Lower lobe of right lung (tissue), 2 donors: ENCODE results near the gene IFNGR1. TPM values are rescaled to one million over a fixed set of nuclear protein-coding genes. Genes with fewer than 3 reads are reported as not detected.
A peak's percentile ranks its signal among the peaks of the same experiment; 100 is the strongest.

Source experiments
- ATAC-seq, 2 donors: fragments of 200-7000 bp; cut with Tn5 transposase; one replicate each; pipeline ENCODE4 v1.9.1; 2020 to 2022; ENCODE audit warnings: mild to moderate bottlenecking in 2 of 2, moderate library complexity in 2 of 2
- DNase-seq: peaks from one replicate; pipeline ENCODE4 v3.0.0-alpha.2; 2020
- H3K27ac ChIP-seq: fragments of 200-600 bp; one replicate; pipeline ENCODE4 v1.8.0; 2022
- H3K27me3 ChIP-seq: fragments of 200-600 bp; one replicate; pipeline ENCODE4 v1.8.0; 2022; ENCODE audit warnings: low read depth
- H3K36me3 ChIP-seq: fragments of 200-600 bp; one replicate; pipeline ENCODE4 v1.8.0; 2022; ENCODE audit warnings: mild to moderate bottlenecking
- H3K4me1 ChIP-seq: fragments of 200-600 bp; one replicate; pipeline ENCODE4 v1.8.0; 2022
- H3K4me3 ChIP-seq: fragments of 200-600 bp; one replicate; pipeline ENCODE4 v1.8.0; 2022; ENCODE audit warnings: mild to moderate bottlenecking
- H3K9me3 ChIP-seq: fragments of 200-600 bp; one replicate; pipeline ENCODE4 v1.8.0; 2022
- CTCF ChIP-seq: fragments of 200-600 bp; IDR thresholded peaks from one replicate; pipeline ENCODE4 v1.8.0; 2022; ENCODE audit warnings: antibody characterized with exemption, mild to moderate bottlenecking
- intact Hi-C: fragments of 100-400 bp; cut with DNase I; formaldehyde crosslinking; loops from one replicate; pipeline ENCODE4 v1.11.0; 2022
- total RNA-seq: library from RNA; stranded (reverse); fragmentation: NEBNext Ultra II Directional; extraction: Animal tissue kit (Norgen Biotek cat#: 25700); gene quantifications from one replicate; pipeline ENCODE4 v1.2.1, GENCODE V29; 2021
- donor health status: DM: no; HTN: yes; CAD: no; lungs with severe emphysema.

Gene IFNGR1
- total RNA-seq, 1 donor from 2014 or later, result 208 TPM

GRCh38 chr6:137261761-137262160 is 42.6 kb upstream of the IFNGR1 start:
- no peak overlapping the region for H3K4me3 ChIP-seq
- DNase-seq, result no peak
- ATAC-seq, result peak in 1 of 2 donors; percentile 73
- H3K9me3 ChIP-seq, result no peaks in the 10 kb centered on the region
- intact Hi-C loops, result no loop called here
- H3K4me1 ChIP-seq, result peaks cover 29% of the 10 kb centered on the region
- peak overlapping the region; percentile 20 for H3K27ac ChIP-seq
- H3K36me3 ChIP-seq, result no peaks in the 10 kb centered on the region
- no peak for TF ChIP-seq CTCF
- H3K27me3 ChIP-seq, result no peaks in the 10 kb centered on the region

- DNase-seq (no peak), ATAC-seq (peak; percentile 51 to 84)
- H3K27me3 ChIP-seq, result no peaks in the 10 kb centered on the region
- H3K36me3 ChIP-seq, result no peaks in the 10 kb centered on the region
- H3K4me1 ChIP-seq, result peaks cover 29% of the 10 kb centered on the region
- H3K9me3 ChIP-seq, result no peaks in the 10 kb centered on the region
- intact Hi-C loops, result no loop called here
- peak overlapping the region; percentile 20 for H3K27ac ChIP-seq
- no peak for TF ChIP-seq CTCF
- H3K4me3 ChIP-seq, result no peak overlapping the region
These were observed 42.2 kb upstream of the IFNGR1 start for GRCh38 chr6:137261361-137261760.

GRCh38 chr6:137260217-137260616 is 41.0 kb upstream of the IFNGR1 start:
- Histone ChIP-seq H3K4me1 (peaks cover 29% of the 10 kb centered on the region), H3K4me3 (no peak overlapping the region), H3K27me3 (no peaks in the 10 kb centered on the region), H3K27ac (peak overlapping the region; percentile 20), H3K9me3 (no peaks in the 10 kb centered on the region), H3K36me3 (no peaks in the 10 kb centered on the region)
- intact Hi-C loops, result no loop called here
- ATAC-seq (no peak), DNase-seq (no peak)
- no peak for TF ChIP-seq CTCF

- TF ChIP-seq CTCF, result no peak
These were observed 40.2 kb upstream of the IFNGR1 start for GRCh38 chr6:137259349-137259748.

GRCh38 chr6:137258170-137258569 is 39.0 kb upstream of the IFNGR1 start:
- H3K27me3 ChIP-seq, result no peaks in the 10 kb centered on the region
- no peak overlapping the region for H3K27ac ChIP-seq
- H3K9me3 ChIP-seq, result peaks cover 13% of the 10 kb centered on the region
- intact Hi-C loops, result no loop called here
- no peak for TF ChIP-seq CTCF
- no peak overlapping the region for H3K4me3 ChIP-seq
- peaks cover 29% of the 10 kb centered on the region for H3K4me1 ChIP-seq
- DNase-seq (peak; percentile 63), ATAC-seq (peak; percentile 35 to 75)
- H3K36me3 ChIP-seq, result no peaks in the 10 kb centered on the region

More at GRCh38 chr6:137259349-137259748, 40.2 kb upstream of the IFNGR1 start:
- H3K4me1 ChIP-seq, result peaks cover 29% of the 10 kb centered on the region
- H3K36me3 ChIP-seq, result no peaks in the 10 kb centered on the region
- ATAC-seq, result no peak
- intact Hi-C loops, result no loop called here
- H3K9me3 ChIP-seq, result peaks cover 6% of the 10 kb centered on the region
- no peak for DNase-seq
- H3K27me3 ChIP-seq, result no peaks in the 10 kb centered on the region
- H3K27ac ChIP-seq, result no peak overlapping the region
- H3K4me3 ChIP-seq, result no peak overlapping the region
